Measurements from ENCODE around the gene WDR33.

WDR33 gene

GRCh38 chr2:127701193-127701650, 109.7 kb downstream of the WDR33 start, which contains the start of gene SFT2D3:
Gene SFT2D3, plus strand, starts transcription at chr2:127701497. Its CDS starts 32 bp downstream, at chr2:127701529.
- Histone ChIP-seq H3K4me3 (ENCODE audit: low read depth, low read length, poor library complexity, severe bottlenecking) (peak within 1 kb of the TSS; percentile 80), H3K79me2 (ENCODE audit: insufficient read depth, low read length) (no peaks in the 10 kb centered on the region), H3K36me3 (ENCODE audit: insufficient read depth, low read length) (peaks cover 35% of the 10 kb centered on the region), H2AFZ (ENCODE audit: low read length) (no peak within 1 kb of the TSS), H3K9ac (ENCODE audit: low read length) (peak within 1 kb of the TSS; percentile 83), H3K27me3 (ENCODE audit: insufficient read depth, low read length) (no peaks in the 10 kb centered on the region), H3K9me3 (ENCODE audit: low read length) (no peaks in the 10 kb centered on the region), H4K20me1 (ENCODE audit: insufficient read depth, low read length) (no peaks in the 10 kb centered on the region), H3K4me1 (ENCODE audit: insufficient read depth, low read length, severe bottlenecking) (peaks cover 27% of the 10 kb centered on the region), H3K4me2 (ENCODE audit: low read length) (peak within 1 kb of the TSS; percentile 98), H3K27ac (ENCODE audit: low read depth, low read length, poor library complexity, severe bottlenecking) (peak within 1 kb of the TSS; percentile 57), H3K9me2 (ENCODE audit: low read depth, low read length) (no peaks in the 10 kb centered on the region), H3F3A (ENCODE audit: insufficient read depth, low read length) (no peaks in the 10 kb centered on the region)
- no peak for TF ChIP-seq CTCF (IDR thresholded peaks at IDR 0.05; ENCODE audit: low read length)

- Histone ChIP-seq H3F3A (ENCODE audit: insufficient read depth, low read length) (no peaks in the 10 kb centered on the region), H4K20me1 (ENCODE audit: insufficient read depth, low read length) (no peaks in the 10 kb centered on the region), H3K4me3 (ENCODE audit: low read depth, low read length, poor library complexity, severe bottlenecking) (peak overlapping the region; percentile 80), H3K27ac (ENCODE audit: low read depth, low read length, poor library complexity, severe bottlenecking) (peak overlapping the region; percentile 57), H2AFZ (ENCODE audit: low read length) (no peak overlapping the region), H3K27me3 (ENCODE audit: insufficient read depth, low read length) (no peaks in the 10 kb centered on the region), H3K4me1 (ENCODE audit: insufficient read depth, low read length, severe bottlenecking) (peaks cover 27% of the 10 kb centered on the region), H3K36me3 (ENCODE audit: insufficient read depth, low read length) (peaks cover 30% of the 10 kb centered on the region), H3K4me2 (ENCODE audit: low read length) (peak overlapping the region; percentile 98), H3K9ac (ENCODE audit: low read length) (peak overlapping the region; percentile 83), H3K9me2 (ENCODE audit: low read depth, low read length) (no peaks in the 10 kb centered on the region), H3K79me2 (ENCODE audit: insufficient read depth, low read length) (no peaks in the 10 kb centered on the region), H3K9me3 (ENCODE audit: low read length) (no peaks in the 10 kb centered on the region)
- no peak for TF ChIP-seq CTCF (IDR thresholded peaks at IDR 0.05; ENCODE audit: low read length)
- TF ChIP-seq EZH2 (IDR thresholded peaks at IDR 0.05; ENCODE audit: borderline replicate concordance, low read length), result no peak
Observed at GRCh38 chr2:127700527-127701192, 110.3 kb downstream of the WDR33 start.

- Histone ChIP-seq H3F3A (ENCODE audit: insufficient read depth, low read length) (no peaks in the 10 kb centered on the region), H3K9me2 (ENCODE audit: low read depth, low read length) (no peaks in the 10 kb centered on the region), H3K27me3 (ENCODE audit: insufficient read depth, low read length) (no peaks in the 10 kb centered on the region), H3K9me3 (ENCODE audit: low read length) (no peaks in the 10 kb centered on the region), H2AFZ (ENCODE audit: low read length) (no peak overlapping the region), H4K20me1 (ENCODE audit: insufficient read depth, low read length) (no peaks in the 10 kb centered on the region), H3K27ac (ENCODE audit: low read depth, low read length, poor library complexity, severe bottlenecking) (no peak overlapping the region), H3K36me3 (ENCODE audit: insufficient read depth, low read length) (peaks cover 11% of the 10 kb centered on the region), H3K4me2 (ENCODE audit: low read length) (no peak overlapping the region), H3K9ac (ENCODE audit: low read length) (no peak overlapping the region), H3K79me2 (ENCODE audit: insufficient read depth, low read length) (no peaks in the 10 kb centered on the region), H3K4me3 (ENCODE audit: low read depth, low read length, poor library complexity, severe bottlenecking) (no peak overlapping the region), H3K4me1 (ENCODE audit: insufficient read depth, low read length, severe bottlenecking) (peaks cover 27% of the 10 kb centered on the region)
- TF ChIP-seq EZH2 (IDR thresholded peaks at IDR 0.05; ENCODE audit: borderline replicate concordance, low read length), result no peak
- TF ChIP-seq CTCF (IDR thresholded peaks at IDR 0.05; ENCODE audit: low read length), result no peak
Observed at GRCh38 chr2:127698553-127699355, 112.2 kb downstream of the WDR33 start.

All from OCI-LY1 (cell line).